UCSD-AML1 (cell line): ENCODE measurements around the gene DNAH10.

Experiments
- DNase-seq: peaks from one replicate; lab custom pipeline; 2025; ENCODE audit not compliant: unreplicated experiment; lab: John Stamatoyannopoulos, UW

Gene DNAH10

GRCh38 chr12:123836292-123836691 is 74.2 kb downstream of the DNAH10 start:
- DNase-seq: no peak

- DNase-seq: no peak
These were observed 77.7 kb downstream of the DNAH10 start for GRCh38 chr12:123839826-123840225.

- no peak for DNase-seq
These were observed 78.8 kb downstream of the DNAH10 start for GRCh38 chr12:123840765-123841425.

- no peak for DNase-seq
These were observed 82.0 kb downstream of the DNAH10 start for GRCh38 chr12:123843912-123844748.

- no peak for DNase-seq
These were observed 83.8 kb downstream of the DNAH10 start for GRCh38 chr12:123845881-123846280.

GRCh38 chr12:123846340-123846739 is 84.2 kb downstream of the DNAH10 start:
- no peak for DNase-seq

- no peak for DNase-seq
These were observed 84.9 kb downstream of the DNAH10 start for GRCh38 chr12:123847019-123847418.

- DNase-seq: no peak
These were observed 85.8 kb downstream of the DNAH10 start for GRCh38 chr12:123847876-123848275.

GRCh38 chr12:123849517-123849916 is 87.4 kb downstream of the DNAH10 start:
- DNase-seq: no peak

GRCh38 chr12:123850246-123851134 is 88.4 kb downstream of the DNAH10 start:
- no peak for DNase-seq

GRCh38 chr12:123853396-123854070 is 91.4 kb downstream of the DNAH10 start:
- no peak for DNase-seq

- no peak for DNase-seq
These were observed 92.1 kb downstream of the DNAH10 start for GRCh38 chr12:123854232-123854631.

- DNase-seq: no peak
These were observed 92.8 kb downstream of the DNAH10 start for GRCh38 chr12:123854918-123855317.

- no peak for DNase-seq
These were observed 94.6 kb downstream of the DNAH10 start for GRCh38 chr12:123856681-123857080.

- no peak for DNase-seq
These were observed 96.1 kb downstream of the DNAH10 start for GRCh38 chr12:123858176-123858575.

- DNase-seq: no peak
These were observed 96.9 kb downstream of the DNAH10 start for GRCh38 chr12:123859035-123859434.

GRCh38 chr12:123860377-123860776 is 98.3 kb downstream of the DNAH10 start:
- DNase-seq: no peak

GRCh38 chr12:123861392-123861791 is 99.3 kb downstream of the DNAH10 start:
- no peak for DNase-seq

GRCh38 chr12:123867141-123867540 is 105.0 kb downstream of the DNAH10 start:
- DNase-seq: no peak

GRCh38 chr12:123868791-123869190 is 106.7 kb downstream of the DNAH10 start:
- no peak for DNase-seq

- no peak for DNase-seq
These were observed 111.7 kb downstream of the DNAH10 start for GRCh38 chr12:123873793-123874192.
